K562 (cell line): Measurements from ENCODE around the gene NFS1. TPM values are rescaled to one million over a fixed set of nuclear protein-coding genes. Genes with fewer than 3 reads are reported as not detected.
A peak's percentile ranks its signal among the peaks of the same experiment; 100 is the strongest.

Experiments
- EP300 ChIP-seq: IDR thresholded peaks from 2 replicates; pipeline ENCODE4 v1.6.1; 2012; ENCODE audit warnings: low read length, improper control_type of control experiment
- IRF2 ChIP-seq: sonication (generic); formaldehyde crosslinking; IDR thresholded peaks from 2 replicates; pipeline ENCODE4 v1.8.1; 2022; ENCODE audit warnings: mild to moderate bottlenecking, missing genetic modification reagents
- MLLT1 ChIP-seq, 2 experiments: fragments of 450-650 bp; IDR thresholded peaks; 2 replicates each; pipeline ENCODE4 v1.6.1; 2016
- NKRF ChIP-seq: fragments of 450-650 bp; IDR thresholded peaks from 2 replicates; pipeline ENCODE4 v1.6.1; 2016; ENCODE audit warnings: borderline replicate concordance
- RERE ChIP-seq: sonication (generic); formaldehyde crosslinking; IDR thresholded peaks from 2 replicates; pipeline ENCODE4 v1.8.0; 2023; ENCODE audit warnings: missing genetic modification reagents, mild to moderate bottlenecking, borderline replicate concordance
- SMC3 ChIP-seq: conservative IDR thresholded peaks from 2 replicates; pipeline ENCODE4 v1.6.1; 2011; ENCODE audit warnings: low read depth, low read length, improper control_type of control experiment; ENCODE audit not compliant: insufficient read depth
- SNRNP70 ChIP-seq: fragments of 200-400 bp; formaldehyde crosslinking; optimal IDR thresholded peaks from 2 replicates; pipeline ENCODE3; 2017; ENCODE audit warnings: low read depth, low read length
- SREBF2 ChIP-seq: sonication (generic); formaldehyde crosslinking; IDR thresholded peaks from 2 replicates; pipeline ENCODE4 v1.4.0; 2020; ENCODE audit warnings: mild to moderate bottlenecking, missing genetic modification reagents
- TCF15 ChIP-seq: fragments of 250-450 bp; sonication (Bioruptor Pico); IDR thresholded peaks from 2 replicates; pipeline ENCODE4 v1.8.0; 2022; ENCODE audit warnings: moderate library complexity, mild to moderate bottlenecking, inconsistent platforms
- UBTF ChIP-seq, 2 experiments: IDR thresholded peaks; 2 replicates each; pipeline ENCODE4 v1.6.1; 2012; ENCODE audit warnings: improper control_type of control experiment in 2 of 2, low read depth in 2 of 2, low read length in 2 of 2, borderline replicate concordance in 1 of 2
- ZBTB8A ChIP-seq: fragments of 450-650 bp; IDR thresholded peaks from 2 replicates; pipeline ENCODE4 v1.6.1; 2018; ENCODE audit warnings: mild to moderate bottlenecking, moderate library complexity; ENCODE audit not compliant: partially characterized antibody
- ZNF354B ChIP-seq: fragments of 250-450 bp; sonication (Bioruptor Pico); IDR thresholded peaks from 2 replicates; pipeline ENCODE4 v1.4.0; 2020
- ZNF395 ChIP-seq: fragments of 200-800 bp; sonication (Bioruptor generic); IDR thresholded peaks from 2 replicates; pipeline ENCODE4 v1.6.1; 2017; ENCODE audit warnings: missing genetic modification characterization, missing compliant biosample characterization
- polyA plus RNA-seq, 8 experiments: library from polyadenylated mRNA; depleted of rRNA in 4 of 8; stranded (reverse) in 5 of 8; unstranded in 3 of 8; fragments of >200 nt; fragmentation: Nextera tagmentation in 2 of 8; fragmentation: Illumina TruSeq in 1 of 8; extraction: Ambion mirVana in 2 of 8; extraction: Trizol in 1 of 8; gene quantifications; 2 replicates each; pipeline versions ENCODE4 v1.2.1 to v1.2.3, GENCODE V29; 2011 to 2014; ENCODE audit warnings: inconsistent platforms in 1 of 8, missing spikeins in 1 of 8
- total RNA-seq, 7 experiments: library from RNA; depleted of rRNA in 6 of 7; stranded (reverse); fragments of >200 nt in 6 of 7; fragmentation: Illumina TruSeq in 2 of 7; extraction: Trizol in 2 of 7; gene quantifications; 2 replicates each; pipeline versions ENCODE4 v1.2.1 to v1.2.3, GENCODE V29; 2011 to 2021; ENCODE audit warnings: low replicate concordance in 1 of 7

The NFS1 gene
- total and polyA plus RNA-seq, 9 of the 15 experiments (the other 6 are each of a cell fraction or from before 2014, with no cell fraction given), result 11.5 to 84.8 (median 47.1) TPM

- TF ChIP-seq NKRF (0 out of 2 replicates have a peak, but pooled peaks have one; percentile 18), RERE (CRISPR knock-in tag) (no peak), SNRNP70 (no peak), ZNF395 (CRISPR knock-in tag) (no peak), EP300 (no peak), ZNF354B (CRISPR knock-in tag) (no peak), SREBF2 (CRISPR knock-in tag) (no peak), TCF15 (CRISPR knock-in tag) (no peak), IRF2 (no peak), SMC3 (no peak), UBTF (IDR thresholded peaks at IDR 0.05; ENCODE audit: borderline replicate concordance in 1 of 2, low read depth in 2 of 2, low read length in 2 of 2) (peak in 1 of 2 experiments; percentile 76; a peak in 1 of 4 replicates), ZBTB8A (no peak), MLLT1 (IDR thresholded peaks at IDR 0.05) (peak in 1 of 2 experiments; percentile 49; a peak in 1 of 4 replicates)
Measured at GRCh38 chr20:35664466-35665206, 34.5 kb downstream of the NFS1 start, which contains the start of the genes CPNE1 and RBM12 (continued).
